Cardiac fibroblast (primary cell): Measurements from ENCODE around the gene NFIB.
A peak's percentile ranks its signal among the peaks of the same experiment; 100 is the strongest.

ENCODE experiments used
- DNase-seq, 2 donors: peaks; one replicate each; pipeline versions ENCODE4 v3.0.0 to v3.0.0-alpha.2; 2010; ENCODE audit warnings: low read depth in 2 of 2
- H3K4me3 ChIP-seq, 2 donors: replicated peaks in 1 of 2; 1 replicate in 1 of 2; 2 replicates in 1 of 2; pipeline ENCODE4 v1.5.1; 2011; ENCODE audit warnings: low read depth in 2 of 2, low read length in 2 of 2, mild to moderate bottlenecking in 2 of 2, moderate library complexity in 1 of 2
- TF ChIP-seq, protein P1 (sequence below): IDR thresholded peaks from one replicate; pipeline ENCODE4 v1.5.1; 2011; ENCODE audit warnings: low read depth, mild to moderate bottlenecking, low read length, inconsistent platforms

The NFIB gene

DNA sequence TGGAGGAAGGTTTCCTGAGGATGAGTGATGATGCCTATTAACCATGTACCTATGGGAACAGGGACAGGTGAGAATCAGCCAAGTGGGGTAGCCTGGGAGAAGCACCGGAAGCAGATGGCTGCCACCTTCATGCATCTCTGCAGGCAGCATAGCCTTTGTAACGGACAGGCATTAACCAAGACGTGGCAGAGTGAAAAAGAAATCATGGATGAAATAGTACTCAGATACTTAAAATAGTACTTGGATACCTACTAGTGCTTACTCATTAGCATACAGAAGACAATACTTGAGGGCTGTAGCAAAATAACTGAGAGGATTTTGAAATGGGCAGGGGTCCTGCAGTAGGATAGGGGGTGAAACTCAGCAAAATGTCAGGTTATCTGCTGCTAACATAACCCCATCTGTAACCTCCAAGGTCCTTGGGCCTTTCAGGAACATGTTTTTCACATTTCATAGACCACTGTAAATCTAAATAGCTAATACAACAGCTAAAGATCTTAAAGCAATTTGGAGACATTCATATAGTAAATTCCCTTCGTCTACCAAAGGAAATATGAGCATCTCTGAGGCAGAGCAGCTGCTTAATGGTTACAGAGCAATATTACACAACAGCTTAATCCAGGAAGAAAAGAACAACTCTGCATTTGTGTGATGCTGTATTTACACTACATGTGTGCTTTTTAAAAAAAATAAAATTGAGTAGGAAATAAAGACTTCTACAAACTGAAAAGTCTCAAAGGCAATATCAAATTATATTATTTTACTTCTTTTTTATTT, 154.3 kb downstream of the NFIB start:
- peak; percentile 58 to 62 for DNase-seq
- no peak overlapping the region for H3K4me3 ChIP-seq
- TF ChIP-seq, protein P1, sequence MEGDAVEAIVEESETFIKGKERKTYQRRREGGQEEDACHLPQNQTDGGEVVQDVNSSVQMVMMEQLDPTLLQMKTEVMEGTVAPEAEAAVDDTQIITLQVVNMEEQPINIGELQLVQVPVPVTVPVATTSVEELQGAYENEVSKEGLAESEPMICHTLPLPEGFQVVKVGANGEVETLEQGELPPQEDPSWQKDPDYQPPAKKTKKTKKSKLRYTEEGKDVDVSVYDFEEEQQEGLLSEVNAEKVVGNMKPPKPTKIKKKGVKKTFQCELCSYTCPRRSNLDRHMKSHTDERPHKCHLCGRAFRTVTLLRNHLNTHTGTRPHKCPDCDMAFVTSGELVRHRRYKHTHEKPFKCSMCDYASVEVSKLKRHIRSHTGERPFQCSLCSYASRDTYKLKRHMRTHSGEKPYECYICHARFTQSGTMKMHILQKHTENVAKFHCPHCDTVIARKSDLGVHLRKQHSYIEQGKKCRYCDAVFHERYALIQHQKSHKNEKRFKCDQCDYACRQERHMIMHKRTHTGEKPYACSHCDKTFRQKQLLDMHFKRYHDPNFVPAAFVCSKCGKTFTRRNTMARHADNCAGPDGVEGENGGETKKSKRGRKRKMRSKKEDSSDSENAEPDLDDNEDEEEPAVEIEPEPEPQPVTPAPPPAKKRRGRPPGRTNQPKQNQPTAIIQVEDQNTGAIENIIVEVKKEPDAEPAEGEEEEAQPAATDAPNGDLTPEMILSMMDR: no peak

DNA sequence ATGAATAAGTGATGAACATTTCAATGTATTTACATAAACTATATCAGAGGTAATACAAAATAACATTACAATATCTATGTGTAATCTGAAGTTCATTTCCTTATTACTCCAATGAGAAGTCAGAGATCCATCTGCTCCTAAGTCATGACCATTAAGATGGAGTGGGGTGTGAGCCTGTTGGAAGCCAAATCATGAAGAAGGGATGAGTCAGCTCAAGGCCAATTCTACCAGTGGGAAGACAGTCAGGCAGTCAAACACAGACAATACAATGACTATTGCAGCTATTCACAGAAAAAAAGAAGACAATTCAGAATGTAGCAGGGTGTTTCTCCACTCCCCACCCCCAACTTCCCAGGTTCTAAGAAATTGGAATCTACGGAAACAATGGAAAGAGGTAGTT, 155.0 kb downstream of the NFIB start:
- DNase-seq: peak; percentile 32 to 91
- TF ChIP-seq, protein P1: no peak
- no peak overlapping the region for H3K4me3 ChIP-seq

DNA sequence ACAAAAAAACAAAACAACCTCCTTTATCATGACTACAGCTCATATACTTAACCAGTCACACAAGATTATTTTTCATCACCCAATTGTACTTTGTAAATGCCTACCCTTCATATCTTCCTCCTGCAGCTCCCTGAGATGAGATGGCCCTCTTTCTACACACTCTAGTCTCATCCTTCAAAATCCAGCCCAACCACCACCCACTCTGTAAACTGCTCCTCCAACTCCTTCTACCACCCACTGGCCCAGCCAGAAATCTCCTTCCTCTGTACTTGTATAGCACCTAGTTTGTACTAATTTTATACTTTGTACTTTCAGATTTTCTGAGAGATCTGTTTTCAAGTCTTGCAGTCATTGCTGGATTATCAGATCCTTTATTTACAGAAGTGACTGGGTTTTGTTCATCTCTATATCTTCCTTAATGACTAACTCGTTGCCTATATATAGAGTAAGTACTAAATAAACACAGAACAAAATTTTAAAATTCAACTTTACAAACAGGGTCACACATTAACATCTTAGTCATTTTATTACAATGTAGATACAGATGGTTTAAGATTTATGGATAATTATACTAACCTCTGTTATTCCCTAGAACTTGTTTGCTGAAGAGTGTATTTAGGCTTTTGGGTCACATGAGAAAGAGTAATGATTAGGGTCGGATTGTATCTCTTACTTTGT, 155.7 kb downstream of the NFIB start:
- TF ChIP-seq, protein P1: no peak
- no peak for DNase-seq
- H3K4me3 ChIP-seq: no peak overlapping the region

DNA sequence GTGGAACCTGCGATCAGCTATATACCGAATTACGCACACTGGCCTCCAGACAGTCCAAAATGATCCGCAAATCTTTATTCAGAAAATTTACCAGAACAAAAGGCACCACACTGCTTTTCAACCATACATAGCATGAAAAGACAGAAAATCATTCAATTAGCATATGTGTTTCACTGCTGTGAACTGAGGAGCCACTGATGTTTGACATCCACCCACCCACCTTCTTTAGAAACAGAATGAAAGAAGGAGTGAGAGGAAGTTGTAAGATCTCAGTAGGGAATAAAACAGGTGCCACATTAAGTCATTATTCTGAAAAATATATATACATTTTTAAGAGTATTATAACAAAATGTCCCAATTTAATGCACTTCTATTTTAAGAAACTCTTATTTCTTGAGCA, 156.8 kb downstream of the NFIB start:
- no peak for DNase-seq
- TF ChIP-seq, protein P1: no peak
- no peak overlapping the region for H3K4me3 ChIP-seq

DNA sequence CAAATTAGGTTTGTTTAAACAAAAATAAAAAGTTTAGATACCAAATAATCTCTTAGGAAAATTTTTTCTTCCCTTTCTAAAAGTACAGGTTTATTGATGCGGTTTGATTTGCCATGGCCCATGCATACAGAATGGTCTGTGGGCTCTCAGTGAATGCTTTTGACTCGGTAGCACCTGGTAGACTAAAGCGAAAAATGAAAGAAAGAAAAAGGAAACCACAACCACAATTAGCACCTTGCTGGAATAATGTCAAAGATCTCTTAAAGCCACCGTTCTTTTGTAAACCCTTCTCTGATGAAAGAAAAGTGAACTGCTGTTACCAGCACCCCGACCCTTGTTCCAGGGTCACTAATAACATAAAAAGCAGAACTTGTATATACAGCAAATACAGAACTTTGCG, 157.9 kb downstream of the NFIB start:
- TF ChIP-seq, protein P1: no peak
- H3K4me3 ChIP-seq: no peak overlapping the region
- DNase-seq: no peak

DNA sequence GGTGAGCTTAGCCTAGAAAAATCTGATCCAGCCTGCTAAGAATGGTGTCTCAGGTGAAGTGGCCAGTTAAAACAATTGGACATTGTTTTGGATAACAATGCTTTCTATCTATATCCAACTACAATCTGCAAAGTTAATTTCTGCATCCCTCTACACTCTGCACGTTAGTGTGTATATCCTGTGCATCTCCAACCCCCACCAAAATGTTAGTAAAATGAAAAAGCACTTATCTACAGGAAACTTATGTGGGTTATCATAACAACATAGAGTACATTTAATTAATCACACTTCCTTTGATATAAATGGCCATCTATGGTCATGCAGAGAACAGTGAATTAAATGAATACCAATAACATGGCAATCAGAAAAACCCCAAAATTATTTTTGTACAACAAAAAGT, 158.7 kb downstream of the NFIB start:
- TF ChIP-seq, protein P1: no peak
- DNase-seq: peak in 1 of 2 donors; percentile 14
- H3K4me3 ChIP-seq: no peak overlapping the region
